OCI-LY1 (cell line): Measurements from ENCODE around the gene JAK1.

ENCODE experiments used
- H2AFZ ChIP-seq: fragments of 200-600 bp; sonication (generic), shearing (Covaris generic); 2 replicates; pipeline ENCODE4 v1.6.0; 2014; ENCODE audit warnings: antibody characterized with exemption, mild to moderate bottlenecking, low read length
- H3F3A ChIP-seq: fragments of 200-600 bp; sonication (generic), shearing (Covaris generic); 2 replicates; pipeline ENCODE4 v1.6.0; 2014; ENCODE audit warnings: mild to moderate bottlenecking, antibody characterized with exemption, low read length, moderate library complexity; ENCODE audit not compliant: insufficient read depth
- H3K27ac ChIP-seq: fragments of 200-600 bp; sonication (generic); 2 replicates; pipeline ENCODE4 v1.5.1; 2014; ENCODE audit warnings: low read length, mixed run types, mild to moderate bottlenecking, low read depth; ENCODE audit not compliant: poor library complexity, severe bottlenecking
- H3K27me3 ChIP-seq: fragments of 200-600 bp; sonication (generic); 2 replicates; pipeline ENCODE4 v1.6.0; 2014; ENCODE audit warnings: antibody characterized with exemption, mild to moderate bottlenecking, low read length, moderate library complexity; ENCODE audit not compliant: insufficient read depth
- H3K36me3 ChIP-seq: fragments of 200-600 bp; sonication (generic); 2 replicates; pipeline ENCODE4 v1.6.1; 2014; ENCODE audit warnings: mild to moderate bottlenecking, antibody characterized with exemption, low read length, moderate library complexity, mixed read lengths; ENCODE audit not compliant: insufficient read depth
- H3K4me1 ChIP-seq: fragments of 200-600 bp; sonication (generic); 2 replicates; pipeline ENCODE4 v1.5.1; 2014; ENCODE audit warnings: mild to moderate bottlenecking, low read length, moderate library complexity; ENCODE audit not compliant: insufficient read depth, severe bottlenecking
- H3K4me2 ChIP-seq: fragments of 200-600 bp; sonication (generic), shearing (Covaris generic); 2 replicates; pipeline ENCODE4 v1.6.1; 2014; ENCODE audit warnings: low read length
- H3K4me3 ChIP-seq: fragments of 200-600 bp; sonication (generic); 2 replicates; pipeline ENCODE4 v1.5.1; 2014; ENCODE audit warnings: low read length, low read depth, mild to moderate bottlenecking, mixed read lengths; ENCODE audit not compliant: poor library complexity, severe bottlenecking
- H3K79me2 ChIP-seq: fragments of 200-600 bp; shearing (Covaris generic); 2 replicates; pipeline ENCODE4 v1.6.1; 2016; ENCODE audit warnings: mixed run types, low read length, mixed read lengths; ENCODE audit not compliant: insufficient read depth
- H3K9ac ChIP-seq: fragments of 200-600 bp; sonication (generic), shearing (Covaris generic); 2 replicates; pipeline ENCODE4 v1.6.1; 2014; ENCODE audit warnings: mild to moderate bottlenecking, low read length, mixed read lengths
- H3K9me2 ChIP-seq: fragments of 200-600 bp; sonication (generic), shearing (Covaris generic); 2 replicates; pipeline ENCODE4 v1.6.1; 2014; ENCODE audit warnings: low read depth, mild to moderate bottlenecking, low read length, mixed read lengths
- H3K9me3 ChIP-seq: fragments of 200-600 bp; shearing (Covaris generic); 2 replicates; pipeline ENCODE4 v1.6.1; 2014; ENCODE audit warnings: low read length, mixed read lengths
- H4K20me1 ChIP-seq: fragments of 200-600 bp; sonication (generic), shearing (Covaris generic); 2 replicates; pipeline ENCODE4 v1.6.0; 2016; ENCODE audit warnings: mild to moderate bottlenecking, low read length; ENCODE audit not compliant: insufficient read depth
- CTCF ChIP-seq: fragments of 200-600 bp; sonication (generic), shearing (Covaris generic); IDR thresholded peaks from 2 replicates; pipeline ENCODE4 v1.5.1; 2017; ENCODE audit warnings: mild to moderate bottlenecking, antibody characterized with exemption, low read length, moderate library complexity, mixed read lengths
- EZH2 ChIP-seq: fragments of 200-600 bp; sonication (generic), shearing (Covaris generic); IDR thresholded peaks from 2 replicates; pipeline ENCODE4 v1.8.0; 2017; ENCODE audit warnings: borderline replicate concordance, mixed run types, mild to moderate bottlenecking, antibody characterized with exemption, low read length, moderate library complexity, mixed read lengths

Gene JAK1

DNA sequence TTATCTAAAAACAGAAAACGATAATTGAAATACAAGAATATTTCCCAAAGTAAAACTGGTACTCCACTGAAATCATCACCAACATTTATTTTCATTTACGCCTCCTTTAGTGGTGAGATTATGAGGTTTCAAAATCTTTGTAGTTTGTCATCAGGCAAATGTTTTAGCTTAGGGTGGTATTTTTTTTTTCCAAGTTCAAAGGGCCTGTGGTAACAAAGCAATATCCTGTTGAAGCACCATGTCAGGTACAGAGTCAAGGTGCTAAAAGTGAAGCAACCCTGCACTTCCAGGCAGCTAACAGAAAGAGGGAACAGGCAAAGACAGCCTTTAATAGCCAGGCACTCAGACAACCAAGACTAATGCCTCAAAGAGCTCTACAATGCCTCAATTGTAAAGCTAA lies 89.2 kb downstream of the JAK1 start:
- no peak overlapping the region for H3K27ac ChIP-seq
- H3K27me3 ChIP-seq = no peaks in the 10 kb centered on the region
- H3K9me3 ChIP-seq = no peaks in the 10 kb centered on the region
- TF ChIP-seq EZH2 (no peak), CTCF (no peak)
- H3K9me2 ChIP-seq = no peaks in the 10 kb centered on the region
- H3K9ac ChIP-seq = no peak overlapping the region
- H3K79me2 ChIP-seq = no peaks in the 10 kb centered on the region
- H3K4me3 ChIP-seq = no peak overlapping the region
- no peaks in the 10 kb centered on the region for H4K20me1 ChIP-seq
- H2AFZ ChIP-seq = no peak overlapping the region
- no peaks in the 10 kb centered on the region for H3F3A ChIP-seq
- no peaks in the 10 kb centered on the region for H3K4me1 ChIP-seq
- no peak overlapping the region for H3K4me2 ChIP-seq
- peaks cover 11% of the 10 kb centered on the region; the same call in 1 of the 2 replicates for H3K36me3 ChIP-seq

GRCh38 chr1:64875606-64876005 lies 90.7 kb downstream of the JAK1 start:
- Histone ChIP-seq H3K36me3 (peaks cover 18% of the 10 kb centered on the region; the same call in 1 of the 2 replicates), H3K9ac (no peak overlapping the region), H3K79me2 (no peaks in the 10 kb centered on the region), H3F3A (no peaks in the 10 kb centered on the region), H3K9me2 (no peaks in the 10 kb centered on the region), H3K4me1 (no peaks in the 10 kb centered on the region), H3K4me2 (no peak overlapping the region), H3K4me3 (no peak overlapping the region), H3K27me3 (no peaks in the 10 kb centered on the region), H3K9me3 (no peaks in the 10 kb centered on the region), H4K20me1 (no peaks in the 10 kb centered on the region), H2AFZ (no peak overlapping the region), H3K27ac (no peak overlapping the region)
- TF ChIP-seq EZH2 (no peak), CTCF (no peak)

DNA sequence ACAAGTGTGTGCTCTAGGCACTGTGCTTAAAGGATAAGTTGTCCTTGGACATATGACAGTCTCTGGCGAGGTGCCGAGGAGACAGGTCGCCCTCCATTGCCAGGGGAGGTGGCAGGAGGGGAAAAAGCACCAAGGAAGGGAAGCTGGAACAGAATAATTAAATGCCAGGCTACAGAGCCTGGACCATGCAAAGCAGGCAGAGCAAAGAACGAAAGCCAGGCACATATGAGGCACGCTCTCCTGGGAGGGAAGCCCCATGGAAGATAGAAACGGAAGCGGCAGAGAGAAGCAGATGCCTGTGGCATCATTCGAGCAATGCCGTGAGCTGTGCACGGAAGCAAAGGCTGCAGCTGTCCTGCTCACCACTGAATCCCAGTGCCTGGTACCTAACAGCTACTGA lies 91.2 kb downstream of the JAK1 start:
- TF ChIP-seq EZH2 (no peak), CTCF (no peak)
- Histone ChIP-seq H2AFZ (no peak overlapping the region), H4K20me1 (no peaks in the 10 kb centered on the region), H3K4me1 (no peaks in the 10 kb centered on the region), H3K9me2 (no peaks in the 10 kb centered on the region), H3F3A (no peaks in the 10 kb centered on the region), H3K9ac (no peak overlapping the region), H3K27me3 (no peaks in the 10 kb centered on the region), H3K27ac (no peak overlapping the region), H3K9me3 (no peaks in the 10 kb centered on the region), H3K4me3 (no peak overlapping the region), H3K79me2 (no peaks in the 10 kb centered on the region), H3K4me2 (no peak overlapping the region), H3K36me3 (peaks cover 18% of the 10 kb centered on the region; the same call in 1 of the 2 replicates)
